ENCODE results near the gene KCTD2.
A peak's percentile ranks its signal among the peaks of the same experiment; 100 is the strongest.
"Not testable (repeated sequence)": the region's sequence is repeated elsewhere in the genome, so short reads cannot be mapped to it uniquely, and the experiment has no call there.

Gene KCTD2

DNA sequence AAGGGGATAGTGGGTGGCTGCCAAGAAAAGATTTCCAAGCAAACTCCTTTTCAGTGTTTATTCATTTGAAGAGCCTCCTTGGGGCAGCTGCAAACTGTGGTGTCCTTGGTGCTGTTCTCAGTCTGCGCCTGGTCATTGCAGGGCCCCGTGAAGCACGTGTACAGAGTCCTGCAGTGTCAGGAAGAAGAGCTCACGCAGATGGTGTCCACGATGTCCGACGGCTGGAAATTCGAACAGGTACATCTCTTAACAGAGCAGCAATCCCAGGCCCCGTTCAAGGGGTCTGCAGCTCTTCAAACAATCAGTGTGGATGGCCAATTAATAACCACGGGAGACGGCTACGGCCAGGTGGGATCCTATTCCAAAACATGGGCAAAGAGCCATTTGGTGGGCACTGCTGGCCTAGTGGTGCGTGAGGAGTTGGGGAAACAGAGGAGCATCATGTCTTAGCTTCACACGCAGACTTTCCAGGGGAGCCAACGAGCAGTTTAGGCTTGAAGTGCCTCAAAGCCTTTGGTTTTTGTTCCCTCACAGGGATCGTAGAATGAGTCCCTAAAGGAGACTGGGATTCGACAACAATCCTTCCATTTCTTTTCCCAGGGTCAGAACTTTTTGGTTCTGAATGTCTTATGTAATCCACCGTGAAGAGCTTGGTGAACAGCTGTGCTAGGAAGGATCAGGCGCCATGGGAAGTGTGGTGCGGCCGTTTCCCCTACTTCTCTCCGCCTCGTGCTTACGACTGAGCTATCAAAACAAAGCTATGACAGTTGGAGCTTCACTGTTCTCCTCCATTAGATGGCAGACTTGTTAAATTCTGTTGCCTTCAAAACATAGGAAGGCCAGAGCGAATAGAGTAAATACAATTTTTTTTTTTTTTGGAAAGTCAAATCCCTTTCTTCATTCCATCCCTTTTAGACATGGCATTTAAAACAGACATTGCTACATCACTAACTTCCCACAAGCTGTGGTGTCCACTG is 12.6 kb downstream of the KCTD2 start:
- DNase-seq = peak in 1 of 2 experiments; percentile 11

DNA sequence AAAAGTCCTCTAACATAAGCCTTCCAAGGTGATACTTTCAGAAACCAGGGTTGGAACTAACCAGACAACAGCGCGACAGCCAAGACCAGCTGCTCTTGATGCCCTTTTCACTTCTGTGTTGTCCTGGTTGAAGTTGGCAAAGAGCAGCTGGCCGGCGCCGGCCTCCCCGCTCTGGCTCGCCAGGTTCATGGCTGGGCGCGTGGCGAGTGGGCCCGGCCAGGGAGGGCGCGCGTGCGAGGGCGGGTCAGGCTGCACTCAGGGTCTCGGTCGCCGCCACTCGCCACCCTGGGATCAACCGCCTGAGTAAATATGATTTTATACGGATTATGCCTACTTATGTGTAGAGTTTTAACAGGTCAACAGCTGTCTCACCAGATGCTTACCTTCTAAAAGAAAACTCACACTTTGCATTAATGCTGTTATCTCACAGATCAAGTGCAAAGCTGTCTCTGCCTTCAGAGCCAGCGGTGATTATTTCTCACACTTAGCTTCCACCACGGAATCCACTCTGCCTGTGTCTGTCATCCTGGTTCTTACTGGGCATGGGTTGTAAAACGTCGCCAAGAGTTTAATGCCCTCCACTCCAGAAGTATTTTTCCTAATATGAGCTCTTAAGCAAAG is 13.5 kb downstream of the KCTD2 start:
- no peak for DNase-seq

DNA sequence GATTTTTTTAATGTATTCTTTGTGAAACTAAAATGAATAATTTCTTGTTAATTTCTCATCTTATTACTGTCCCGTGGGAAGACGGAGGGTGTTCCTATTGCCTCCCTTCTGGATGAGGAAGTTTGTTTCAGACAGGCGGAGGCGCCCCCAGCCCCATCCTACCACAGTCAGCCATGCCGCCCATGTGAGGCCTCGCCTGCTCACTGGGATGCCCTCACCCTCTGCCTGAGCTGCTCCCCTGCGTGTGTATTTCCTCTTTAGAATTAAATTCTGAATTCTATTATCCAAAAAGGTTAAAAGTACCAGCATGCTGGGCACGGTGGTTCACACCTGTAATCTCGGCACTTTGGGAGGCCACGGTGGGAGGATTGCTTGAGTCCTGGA is 14.0 kb downstream of the KCTD2 start:
- DNase-seq = no peak

- no peak for DNase-seq
These were observed 14.6 kb downstream of the KCTD2 start for GRCh38 chr17:75061618-75062017.

DNA sequence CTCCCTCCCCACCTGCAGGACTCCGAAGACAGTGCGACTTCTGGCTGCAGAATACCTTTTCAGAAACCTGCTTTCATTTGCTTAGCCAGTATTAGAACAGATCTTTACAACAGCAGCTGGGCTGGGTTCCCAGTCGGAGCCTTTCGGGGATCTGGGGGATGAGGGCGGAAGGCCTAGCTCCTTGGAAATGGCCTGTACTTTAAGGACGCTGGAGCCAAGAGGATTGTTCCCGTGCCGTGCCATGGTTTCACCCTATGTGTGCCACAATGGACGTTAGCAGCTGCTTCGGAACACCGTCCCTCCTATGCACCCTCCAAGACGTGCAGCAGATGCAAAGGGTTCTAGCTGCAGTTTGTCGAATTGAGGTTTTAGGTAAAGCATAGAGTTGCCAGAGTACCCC is 16.2 kb downstream of the KCTD2 start:
- no peak for DNase-seq

DNA sequence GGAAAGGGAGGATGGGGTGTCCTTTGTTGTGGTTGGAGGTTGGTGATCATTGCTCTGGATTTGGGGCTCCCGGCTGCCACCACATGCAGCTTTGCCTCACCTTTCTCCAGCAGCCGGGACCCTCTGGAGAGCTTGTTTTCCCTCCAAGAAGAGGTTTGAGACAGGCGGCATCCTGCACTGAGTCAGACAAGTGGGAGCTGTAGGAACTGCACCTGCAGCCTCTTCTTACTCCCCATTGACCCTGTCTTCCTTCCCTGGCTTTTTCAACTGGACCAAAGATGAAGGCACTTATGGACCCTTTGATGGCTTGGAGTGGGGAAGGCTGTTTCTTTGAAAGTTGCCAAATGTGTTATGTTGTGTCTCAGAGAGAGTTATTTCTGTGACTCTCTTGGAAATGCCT is 16.6 kb downstream of the KCTD2 start:
- no peak for DNase-seq

DNA sequence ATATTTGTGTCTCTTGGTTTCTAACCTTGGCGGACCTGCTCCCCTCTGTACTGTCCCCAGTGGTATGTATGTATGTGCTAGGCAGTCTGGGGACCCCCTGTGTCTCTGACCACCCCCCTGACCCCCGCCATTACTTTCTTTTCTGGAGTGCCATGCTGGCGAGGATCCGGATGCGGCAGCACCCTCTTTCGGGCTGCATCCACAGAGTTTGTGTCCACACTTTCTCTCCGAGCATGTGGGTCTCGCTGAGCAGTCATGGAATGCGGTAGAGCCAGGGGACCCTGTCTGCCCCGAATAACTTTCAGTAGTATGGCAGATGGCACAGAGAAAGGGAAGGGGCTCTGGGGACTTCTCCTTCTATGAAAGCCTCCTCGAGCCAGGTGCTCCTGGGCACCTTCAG is 17.0 kb downstream of the KCTD2 start:
- DNase-seq = no peak

GRCh38 chr17:75064460-75064859 is 17.4 kb downstream of the KCTD2 start:
- DNase-seq = no peak

- DNase-seq = no peak
These were observed 18.0 kb downstream of the KCTD2 start for GRCh38 chr17:75064867-75065561.

DNA sequence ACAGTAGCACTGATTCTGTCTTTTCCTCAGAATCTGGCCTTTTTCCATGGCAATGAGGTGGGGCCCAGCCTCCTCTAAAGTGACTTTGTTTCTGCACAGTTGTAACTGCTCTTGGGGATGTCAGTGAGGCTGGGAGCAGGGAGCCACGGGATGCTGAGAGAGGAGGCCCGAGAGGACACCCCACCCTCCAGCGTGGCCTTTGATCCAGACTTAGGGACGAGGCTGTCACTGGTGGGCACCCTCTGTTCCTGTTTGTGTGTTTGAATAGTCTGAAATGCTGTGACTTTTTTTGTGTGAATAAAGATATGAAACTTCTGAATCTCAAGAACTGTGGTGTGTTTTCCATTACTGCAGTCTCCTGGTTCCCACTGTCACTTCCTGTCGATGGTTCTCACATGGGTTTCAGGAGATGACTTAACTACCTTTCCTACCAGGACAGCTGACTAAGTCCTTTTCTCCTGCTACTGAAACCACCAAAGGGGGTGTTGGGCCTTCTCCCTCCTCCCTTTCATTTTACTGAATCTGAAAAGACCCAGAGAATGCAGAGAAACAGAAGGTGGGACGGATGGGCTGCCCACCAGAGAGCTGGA is 18.6 kb downstream of the KCTD2 start:
- DNase-seq = no peak

- DNase-seq = no peak
These were observed 20.8 kb downstream of the KCTD2 start for GRCh38 chr17:75067856-75068255.

DNA sequence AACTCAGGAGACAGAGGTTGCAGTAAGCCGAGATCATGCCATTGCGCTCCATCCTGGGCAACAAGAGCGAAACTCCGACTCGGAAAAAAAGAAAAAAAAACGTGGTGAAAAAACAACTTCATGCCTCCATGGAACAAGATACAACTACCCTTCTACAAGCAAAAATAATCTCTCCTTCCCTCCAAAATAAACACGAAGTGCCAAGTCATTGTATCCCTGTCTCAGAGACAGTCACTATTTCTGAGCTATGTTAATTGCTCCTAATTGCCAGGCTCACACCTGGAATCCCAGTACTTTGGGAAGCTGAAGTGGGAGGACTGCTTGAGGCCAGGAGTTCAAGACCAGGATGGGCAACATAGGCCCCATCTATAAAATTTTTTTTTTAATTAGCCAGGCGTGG is 21.7 kb downstream of the KCTD2 start:
- DNase-seq = no peak

DNA sequence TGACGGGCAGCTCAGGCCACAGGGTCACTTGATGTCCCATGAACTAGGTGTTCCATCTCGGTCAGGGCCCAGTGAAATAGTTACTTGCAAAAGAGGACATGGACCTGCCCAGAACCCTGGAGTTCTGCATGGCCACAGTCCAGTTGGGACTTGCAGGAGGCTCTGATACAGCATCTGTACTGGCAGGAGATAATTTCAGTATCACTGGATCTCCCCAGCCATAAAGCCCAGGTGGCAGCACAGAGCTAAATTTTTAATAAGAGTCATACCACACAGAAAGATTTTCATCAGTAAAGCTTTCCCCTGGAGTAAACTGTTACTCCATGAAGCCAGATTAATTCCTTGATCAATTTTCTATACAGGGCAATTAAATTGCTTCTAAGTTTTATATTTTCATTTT is 22.8 kb downstream of the KCTD2 start:
- DNase-seq = no peak

DNA sequence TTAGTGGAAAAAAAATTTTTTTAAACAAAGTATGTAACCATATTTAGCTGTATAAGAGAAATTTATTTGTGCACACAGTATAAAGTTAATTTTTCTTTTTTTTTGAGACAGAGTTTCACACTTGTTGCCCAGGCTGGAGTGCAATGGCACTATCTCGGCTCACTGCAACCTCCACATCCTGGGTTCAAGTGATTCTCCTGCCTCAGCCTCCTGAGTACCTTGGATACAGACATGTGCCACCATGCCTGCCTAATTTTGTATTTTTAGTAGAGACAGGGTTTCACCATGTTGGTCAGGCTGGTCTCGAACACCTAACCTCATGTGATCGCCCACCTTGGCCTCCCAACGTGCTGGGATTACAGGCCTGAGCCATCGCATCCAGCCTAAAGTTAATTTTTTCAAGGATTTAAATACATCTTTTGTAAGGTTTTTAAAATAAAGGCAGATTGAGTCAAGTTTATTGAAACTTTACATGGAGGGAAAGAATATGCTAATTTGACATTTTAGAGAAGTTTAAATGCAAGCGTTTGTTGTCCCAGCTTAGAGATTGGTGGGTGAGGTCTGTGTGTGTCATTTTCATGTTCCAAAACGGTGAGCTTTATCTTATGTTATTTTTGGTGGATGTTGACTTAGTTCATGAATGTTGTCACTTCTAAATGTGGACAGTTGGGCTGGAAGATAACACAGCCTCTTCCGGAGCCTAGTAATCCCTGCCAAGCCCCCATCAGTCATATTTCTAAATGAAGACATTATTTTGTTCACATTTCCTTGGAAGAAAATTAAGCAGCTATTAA is 24.6 kb downstream of the KCTD2 start:
- not testable (repeated sequence) for DNase-seq

DNA sequence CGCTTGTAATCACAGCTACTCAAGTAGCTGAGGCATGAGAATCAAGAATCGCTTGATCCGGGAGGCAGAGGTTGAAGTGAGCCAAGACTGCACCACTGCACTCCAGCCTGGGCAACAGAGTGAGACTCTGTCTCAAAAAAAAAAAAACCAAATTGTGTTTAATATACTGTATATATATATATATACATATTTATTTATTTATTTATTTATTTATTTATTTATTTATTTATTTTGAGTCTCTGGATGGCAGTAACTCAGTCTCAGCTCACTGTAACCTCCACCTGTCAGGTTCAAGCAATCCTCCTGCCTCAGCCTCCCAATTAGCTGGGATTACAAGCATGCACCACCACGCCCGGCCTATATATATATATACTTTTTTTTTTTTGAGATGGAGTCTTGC is 25.9 kb downstream of the KCTD2 start:
- DNase-seq = not testable (repeated sequence)

DNA sequence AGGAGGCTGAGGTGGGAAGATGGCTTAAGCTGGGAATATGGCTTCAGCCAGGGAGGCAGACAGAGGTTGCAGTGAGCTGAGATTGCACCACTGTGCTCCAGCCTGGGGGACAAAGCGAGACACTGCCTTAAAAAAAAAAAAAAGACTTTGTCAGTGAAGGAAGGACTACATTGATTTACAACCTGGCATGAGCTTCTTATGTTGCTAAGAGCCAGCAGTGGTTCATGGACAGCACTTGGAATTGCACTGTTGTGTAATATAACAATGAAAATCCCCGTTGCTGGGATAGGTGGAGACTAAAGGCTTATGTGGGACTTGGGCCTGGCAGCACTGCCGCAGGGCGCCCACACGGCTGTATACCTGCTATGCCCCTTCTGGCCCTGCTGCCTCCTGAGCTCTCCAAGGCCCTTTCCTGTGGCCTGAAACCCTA is 26.6 kb downstream of the KCTD2 start:
- DNase-seq = no peak

- DNase-seq = no peak
These were observed 27.5 kb downstream of the KCTD2 start for GRCh38 chr17:75074532-75074931.

- no peak for DNase-seq
These were observed 28.7 kb downstream of the KCTD2 start for GRCh38 chr17:75075597-75076336.

DNA sequence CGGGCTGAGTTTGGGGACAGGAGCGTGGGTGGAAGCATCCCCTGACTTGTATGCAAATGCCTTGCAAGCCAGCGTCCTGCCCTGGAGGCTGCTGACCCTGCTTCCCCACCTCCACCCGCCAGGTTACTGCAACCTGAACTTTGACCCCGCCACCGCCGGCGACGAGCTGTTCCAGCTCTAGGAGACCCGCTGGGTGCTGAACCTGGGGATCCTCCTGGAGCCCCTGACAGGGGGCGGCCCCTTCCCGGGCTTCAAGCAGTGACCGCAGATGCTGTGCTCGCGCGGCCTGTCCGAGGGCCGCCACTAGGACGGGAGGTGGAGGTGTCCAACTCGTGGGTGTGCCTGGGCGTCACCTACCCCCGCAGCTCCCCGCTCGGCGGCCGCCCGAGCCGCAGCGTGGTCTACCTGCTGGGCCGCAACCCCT is 30.1 kb downstream of the KCTD2 start:
- no peak for DNase-seq

DNA sequence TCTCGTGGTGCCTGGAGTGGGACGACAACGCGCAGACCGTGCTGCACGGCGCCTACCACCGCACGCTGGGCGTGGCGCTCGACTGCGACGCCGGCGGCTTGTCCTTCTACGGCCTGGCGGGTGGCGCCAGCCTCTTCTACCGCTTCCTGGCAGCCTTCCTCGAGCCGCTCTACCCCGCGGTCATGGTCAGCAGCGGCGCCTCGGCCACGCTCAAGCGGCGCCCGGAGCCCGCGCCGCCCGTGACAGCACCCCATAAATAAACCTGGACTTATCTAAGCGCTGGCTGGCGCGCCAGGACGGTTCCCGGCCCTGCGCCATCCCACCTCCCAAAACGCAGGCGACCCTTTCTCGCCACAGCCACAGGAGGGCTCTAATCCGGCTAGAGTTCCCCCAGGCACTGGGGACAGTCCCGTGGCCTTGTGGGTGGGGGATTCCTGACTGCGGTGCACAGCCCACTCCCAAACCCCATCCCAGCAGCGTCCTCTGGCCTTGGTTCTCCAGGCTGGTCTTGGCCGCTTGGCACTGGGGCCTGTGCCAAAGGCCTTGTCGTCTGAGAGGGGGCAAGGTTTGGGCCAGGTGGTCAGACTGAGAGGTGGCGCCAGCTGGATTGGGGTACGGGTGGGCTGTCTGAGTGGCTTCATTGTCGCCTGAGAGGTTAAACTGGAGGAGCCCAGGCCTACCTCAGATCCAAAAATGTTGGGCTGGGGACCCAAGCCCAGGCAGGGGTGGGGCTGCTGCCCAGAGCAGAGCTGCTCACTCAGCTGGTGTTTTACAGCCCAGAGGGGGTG is 30.7 kb downstream of the KCTD2 start:
- no peak for DNase-seq
